Sigmoid colon (tissue), 7 donors: ENCODE results near the gene ADAM8. TPM values are rescaled to one million over a fixed set of nuclear protein-coding genes. Genes with fewer than 3 reads are reported as not detected.

Experiments used
- DNase-seq: peaks from one replicate; pipeline ENCODE4 v3.0.0-alpha.2; 2019
- H3K27ac ChIP-seq, 4 donors: fragments of 200-600 bp; sonication (generic); one replicate each; pipeline ENCODE4 v1.5.1; 2016 to 2019; ENCODE audit warnings: mild to moderate bottlenecking in 1 of 4
- H3K27me3 ChIP-seq, 3 donors: fragments of 200-600 bp; sonication (generic); one replicate each; pipeline ENCODE4 v1.5.1; 2019; ENCODE audit warnings: mild to moderate bottlenecking in 1 of 3
- H3K36me3 ChIP-seq, 4 donors: fragments of 200-600 bp; sonication (generic); one replicate each; pipeline ENCODE4 v1.5.1; 2016 to 2019
- H3K4me1 ChIP-seq, 4 donors: fragments of 200-600 bp; sonication (generic); one replicate each; pipeline ENCODE4 v1.5.1; 2017 to 2019
- H3K4me3 ChIP-seq, 4 donors: fragments of 200-600 bp; sonication (generic); one replicate each; pipeline ENCODE4 v1.5.1; 2017 to 2019; ENCODE audit warnings: mild to moderate bottlenecking in 2 of 4, moderate library complexity in 1 of 4
- H3K9me3 ChIP-seq, 4 donors: fragments of 200-600 bp in 3 of 4; sonication (generic) in 3 of 4; one replicate each; pipeline versions ENCODE4 v1.5.1 to v1.6.1; 2013 to 2019
- EP300 ChIP-seq, 4 donors: sonication (generic); formaldehyde crosslinking; IDR thresholded peaks; one replicate each; pipeline ENCODE4 v1.6.1; 2017; ENCODE audit warnings: antibody characterized with exemption in 4 of 4
- POLR2A ChIP-seq, 2 donors: fragments of 450-650 bp; IDR thresholded peaks; one replicate each; pipeline ENCODE4 v1.6.1; 2016; ENCODE audit warnings: antibody characterized with exemption in 2 of 2, mild to moderate bottlenecking in 2 of 2, moderate library complexity in 2 of 2
- POLR2AphosphoS5 ChIP-seq, 4 donors: sonication (generic); formaldehyde crosslinking; IDR thresholded peaks; one replicate each; pipeline ENCODE4 v1.6.1; 2017; ENCODE audit warnings: antibody characterized with exemption in 4 of 4
- WGBS, 2 donors: extraction: QIAGEN DNeasy Blood & Tissue Kit; methylation state at CpG; one replicate each; pipeline ENCODE4 v1.1.7; 2013; 5-methylcytosine and 5-hydroxymethylcytosine counted together
- intact Hi-C: fragments of 100-400 bp; cut with DNase I; formaldehyde crosslinking; loops from one replicate; pipeline ENCODE4 v1.15.1; 2023
- polyA plus RNA-seq, 3 donors: library from polyadenylated mRNA; stranded (reverse); fragments of 200-250 nt; gene quantifications; one replicate each; pipeline ENCODE4 v1.2.3, GENCODE V29; 2013
- total RNA-seq, 4 donors: library from RNA; depleted of rRNA; stranded (reverse); fragments of >200 nt; gene quantifications; one replicate each; pipeline ENCODE4 v1.1.0, GENCODE V29; 2016
- TF ChIP-seq, protein P1 (sequence below), 4 experiments: fragments of 450-650 bp in 3 of 4; fragments of 200-600 bp in 1 of 4; IDR thresholded peaks; one replicate each; pipeline ENCODE4 v1.5.1; 2016 to 2019; ENCODE audit warnings: antibody characterized with exemption in 4 of 4, mild to moderate bottlenecking in 3 of 4, moderate library complexity in 2 of 4
- donor health status: healthy with polysubstance abuse.
- donor health status: Bipolar disorder and iron deficiency.
- donor health status: healthy.

The ADAM8 gene
- total and polyA plus RNA-seq, 7 donors, result 0.36 to 8.9 (median 1.2) TPM

DNA sequence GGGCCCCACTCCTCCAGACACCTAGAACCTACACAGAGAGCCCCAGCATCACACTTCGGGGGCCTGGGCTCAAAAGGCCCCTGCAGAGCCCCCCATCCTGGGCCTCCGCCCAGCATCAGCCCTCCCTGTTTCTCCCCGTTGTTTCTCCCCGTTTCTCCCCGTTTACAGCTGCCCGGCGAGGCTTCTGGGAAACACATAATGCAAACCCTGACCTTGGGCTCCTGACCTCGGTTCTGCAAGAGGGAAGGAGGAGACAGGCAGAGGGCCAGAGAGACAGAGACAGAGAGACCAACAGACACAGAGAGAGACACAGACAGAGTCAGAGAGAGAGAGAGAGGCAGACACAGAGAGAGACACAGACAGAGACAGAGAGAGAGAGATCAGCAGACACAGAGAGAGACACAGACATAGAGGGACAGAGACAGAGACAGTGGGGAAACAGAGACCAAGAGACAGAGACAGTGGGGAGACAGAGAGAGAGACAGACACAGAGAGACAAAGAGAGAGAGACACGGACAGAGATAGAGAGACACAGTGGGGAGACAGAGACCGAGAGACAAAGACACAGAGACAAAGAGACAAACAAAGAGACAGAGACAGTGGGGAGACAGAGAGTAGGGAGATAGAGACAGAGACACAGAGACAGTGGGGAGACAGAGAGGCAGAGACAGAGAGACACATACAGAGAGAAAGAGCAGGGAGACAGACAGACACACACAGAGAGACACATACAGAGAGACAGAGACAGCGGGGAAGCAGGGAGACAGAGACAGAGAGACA is 26.5 kb downstream of the ADAM8 start:
- intact Hi-C loops, result no loop called here

DNA sequence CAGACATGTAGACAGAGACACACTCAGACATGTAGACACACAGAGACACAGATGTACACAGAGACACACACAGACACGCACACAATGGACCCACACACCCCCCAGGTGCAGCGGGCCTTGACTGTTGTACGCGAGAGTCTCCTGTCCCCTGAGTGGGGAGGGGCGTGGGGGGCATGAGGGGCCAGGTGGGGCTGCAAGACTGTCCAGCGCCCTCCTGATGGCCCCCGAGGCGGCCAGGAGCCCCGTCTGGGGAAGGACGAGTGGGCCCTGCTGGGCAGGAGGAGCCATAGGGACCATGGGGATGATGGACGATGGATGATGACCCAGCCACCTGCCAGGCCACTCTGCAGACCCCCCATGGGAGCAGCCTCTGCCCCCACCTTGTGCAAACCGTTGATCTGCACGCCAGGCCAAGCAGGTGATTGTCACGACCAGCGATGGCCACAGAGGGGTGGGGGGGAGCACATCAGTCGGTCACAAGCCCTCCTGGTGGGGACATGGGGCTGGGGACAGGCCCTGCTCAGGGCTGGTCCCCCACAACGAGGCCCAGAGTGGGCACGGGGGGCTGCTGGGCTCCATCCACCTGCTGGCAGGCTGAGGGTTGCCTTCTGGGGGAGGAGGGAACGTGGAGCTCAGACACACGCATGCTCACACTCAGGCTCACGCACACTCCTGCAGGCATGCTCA is 27.4 kb downstream of the ADAM8 start:
- WGBS, 2 donors, result 63 to 72% methylated on average over 21 of the region's 21 CpGs
- H3K27me3 ChIP-seq, result peaks cover 0 to 72% (median 38%) of the 10 kb centered on the region in 3 donors
- intact Hi-C loops, result no loop called here
- TF ChIP-seq, protein P1, sequence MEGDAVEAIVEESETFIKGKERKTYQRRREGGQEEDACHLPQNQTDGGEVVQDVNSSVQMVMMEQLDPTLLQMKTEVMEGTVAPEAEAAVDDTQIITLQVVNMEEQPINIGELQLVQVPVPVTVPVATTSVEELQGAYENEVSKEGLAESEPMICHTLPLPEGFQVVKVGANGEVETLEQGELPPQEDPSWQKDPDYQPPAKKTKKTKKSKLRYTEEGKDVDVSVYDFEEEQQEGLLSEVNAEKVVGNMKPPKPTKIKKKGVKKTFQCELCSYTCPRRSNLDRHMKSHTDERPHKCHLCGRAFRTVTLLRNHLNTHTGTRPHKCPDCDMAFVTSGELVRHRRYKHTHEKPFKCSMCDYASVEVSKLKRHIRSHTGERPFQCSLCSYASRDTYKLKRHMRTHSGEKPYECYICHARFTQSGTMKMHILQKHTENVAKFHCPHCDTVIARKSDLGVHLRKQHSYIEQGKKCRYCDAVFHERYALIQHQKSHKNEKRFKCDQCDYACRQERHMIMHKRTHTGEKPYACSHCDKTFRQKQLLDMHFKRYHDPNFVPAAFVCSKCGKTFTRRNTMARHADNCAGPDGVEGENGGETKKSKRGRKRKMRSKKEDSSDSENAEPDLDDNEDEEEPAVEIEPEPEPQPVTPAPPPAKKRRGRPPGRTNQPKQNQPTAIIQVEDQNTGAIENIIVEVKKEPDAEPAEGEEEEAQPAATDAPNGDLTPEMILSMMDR (IDR thresholded peaks at IDR 0.05), result no peak
- TF ChIP-seq POLR2A (IDR thresholded peaks at IDR 0.05), result no peak
- no peak for TF ChIP-seq POLR2AphosphoS5 (IDR thresholded peaks at IDR 0.05)
- TF ChIP-seq EP300 (IDR thresholded peaks at IDR 0.05), result no peak
- no peaks in the 10 kb centered on the region for H3K4me1 ChIP-seq
- H3K9me3 ChIP-seq, result no peaks in the 10 kb centered on the region
- no peak overlapping the region for H3K27ac ChIP-seq
- no peak for DNase-seq
- no peaks in the 10 kb centered on the region for H3K36me3 ChIP-seq
- no peak overlapping the region for H3K4me3 ChIP-seq

More for the DNA sequence above, 26.5 kb downstream of the ADAM8 start:
- Histone ChIP-seq H3K4me1 (no peaks in the 10 kb centered on the region), H3K27me3 (peaks cover 0 to 65% (median 38%) of the 10 kb centered on the region in 3 donors), H3K36me3 (no peaks in the 10 kb centered on the region), H3K9me3 (no peaks in the 10 kb centered on the region), H3K4me3 (no peak overlapping the region), H3K27ac (no peak overlapping the region)
- WGBS, 2 donors, result 38 to 67% methylated on average over 11 of the region's 11 CpGs
- no peak for DNase-seq
- TF ChIP-seq EP300 (IDR thresholded peaks at IDR 0.05) (no peak), POLR2AphosphoS5 (IDR thresholded peaks at IDR 0.05) (no peak), POLR2A (IDR thresholded peaks at IDR 0.05) (no peak)
- TF ChIP-seq, protein P1 (IDR thresholded peaks at IDR 0.05), result no peak

DNA sequence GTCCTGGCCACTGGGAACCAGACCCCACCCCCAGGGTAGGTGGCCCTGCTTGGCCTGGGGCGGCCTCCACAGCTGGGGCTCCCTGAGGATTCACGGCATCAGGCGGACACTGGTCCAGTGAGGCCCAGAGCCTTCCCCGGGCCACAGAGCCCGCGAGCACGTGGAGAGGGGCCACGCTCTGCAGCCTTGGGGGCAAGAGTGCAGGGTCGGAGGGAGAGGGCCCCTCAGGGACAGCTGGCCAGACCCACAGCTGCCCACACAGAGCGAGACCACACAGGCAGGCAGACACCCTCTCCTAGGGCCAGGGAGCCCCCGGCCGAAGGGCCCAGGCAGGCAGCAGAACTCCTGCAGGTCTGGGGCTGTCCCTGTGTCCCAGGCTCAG is 28.3 kb downstream of the ADAM8 start:
- Histone ChIP-seq H3K4me1 (no peaks in the 10 kb centered on the region), H3K9me3 (no peaks in the 10 kb centered on the region), H3K27me3 (peaks cover 0 to 78% (median 38%) of the 10 kb centered on the region in 3 donors), H3K4me3 (no peak overlapping the region), H3K27ac (no peak overlapping the region), H3K36me3 (no peaks in the 10 kb centered on the region)
- 91 to 92% methylated on average over 12 of the region's 12 CpGs for WGBS, 2 donors
- intact Hi-C loops, result no loop called here
- DNase-seq, result no peak
- TF ChIP-seq, protein P1 (IDR thresholded peaks at IDR 0.05), result no peak
- TF ChIP-seq POLR2A (IDR thresholded peaks at IDR 0.05), result no peak

DNA sequence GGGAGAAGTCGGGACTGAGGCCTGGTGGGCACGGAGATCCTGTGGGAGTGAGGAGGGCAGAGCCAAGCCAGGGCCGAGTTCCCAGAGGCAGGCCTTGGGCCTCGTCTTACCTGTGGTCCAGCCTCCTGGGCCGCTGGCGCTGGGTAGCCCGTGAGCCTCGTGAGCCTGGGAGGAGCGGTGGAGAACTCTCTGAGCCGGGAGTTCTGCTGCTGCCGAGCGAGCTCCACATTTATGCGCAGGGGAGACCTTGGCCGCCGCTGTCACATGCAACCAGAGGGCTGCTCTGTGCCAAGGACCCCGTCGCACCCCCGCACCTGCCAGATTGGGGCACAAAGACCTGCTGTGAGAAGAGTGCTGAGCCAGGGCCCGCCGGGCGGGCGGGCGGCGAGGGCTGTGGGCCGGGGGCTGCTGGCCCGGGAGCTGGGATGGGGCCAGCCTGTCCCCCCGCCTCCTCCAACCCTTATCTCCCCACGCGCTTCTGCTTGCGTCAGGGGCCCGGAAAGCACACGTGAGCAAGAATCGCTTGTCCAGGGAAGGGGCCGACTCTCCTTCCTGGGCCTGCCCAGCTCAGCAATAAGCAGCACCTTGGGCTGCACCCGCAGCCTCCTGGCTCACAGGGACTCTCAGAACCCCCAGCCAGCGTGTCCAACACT is 28.9 kb downstream of the ADAM8 start:
- 89 to 90% methylated on average over 36 of the region's 36 CpGs for WGBS, 2 donors
- Histone ChIP-seq H3K27ac (no peak overlapping the region), H3K36me3 (no peaks in the 10 kb centered on the region), H3K9me3 (no peaks in the 10 kb centered on the region), H3K4me3 (no peak overlapping the region), H3K4me1 (no peaks in the 10 kb centered on the region), H3K27me3 (peaks cover 0 to 78% (median 38%) of the 10 kb centered on the region in 3 donors)
- TF ChIP-seq POLR2AphosphoS5 (IDR thresholded peaks at IDR 0.05) (no peak), POLR2A (IDR thresholded peaks at IDR 0.05) (no peak)
- no peak for DNase-seq
- intact Hi-C loops, result no loop called here

DNA sequence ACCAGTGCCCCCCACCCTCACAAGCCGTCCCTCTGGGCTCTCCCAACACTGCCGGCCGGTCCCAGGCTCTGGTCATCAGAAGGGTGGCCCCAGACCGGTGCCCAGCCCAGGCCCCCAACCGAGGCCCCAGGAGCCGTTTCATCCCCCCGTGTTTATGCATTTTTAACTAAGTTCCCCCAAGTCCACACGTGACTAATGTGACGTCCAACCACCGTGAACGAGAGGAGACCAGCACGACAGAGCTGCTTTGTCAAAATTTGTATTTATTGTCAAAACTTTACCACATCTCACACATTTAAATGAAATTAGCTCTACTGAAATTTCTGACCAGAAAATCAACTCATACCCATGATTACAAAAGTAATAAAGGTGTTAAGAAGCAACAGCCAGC is 30.4 kb downstream of the ADAM8 start:
- H3K36me3 ChIP-seq, result no peaks in the 10 kb centered on the region
- WGBS, 2 donors, result 18 to 60% methylated on average over 12 of the region's 12 CpGs
- H3K27me3 ChIP-seq, result peaks cover 0 to 80% (median 42%) of the 10 kb centered on the region in 3 donors
- TF ChIP-seq, protein P1 (IDR thresholded peaks at IDR 0.05), result no peak
- TF ChIP-seq EP300 (IDR thresholded peaks at IDR 0.05) (no peak), POLR2AphosphoS5 (IDR thresholded peaks at IDR 0.05) (no peak), POLR2A (IDR thresholded peaks at IDR 0.05) (no peak)
- intact Hi-C loops, result no loop called here
- no peaks in the 10 kb centered on the region for H3K9me3 ChIP-seq
- DNase-seq, result no peak
- no peaks in the 10 kb centered on the region for H3K4me1 ChIP-seq
- H3K4me3 ChIP-seq, result no peak overlapping the region
- H3K27ac ChIP-seq, result no peak overlapping the region
